Hepatocyte (in vitro differentiated cells): Measurements from ENCODE around the gene SLC8B1. TPM values are rescaled to one million over a fixed set of nuclear protein-coding genes. Genes with fewer than 3 reads are reported as not detected.

Experiments used
- DNase-seq: peaks from one replicate; pipeline ENCODE4 v3.0.0-alpha.2; 2016; ENCODE audit warnings: low spot score
- H2AFZ ChIP-seq: fragments of 200-600 bp; sonication (generic); 2 replicates; pipeline ENCODE4 v1.6.0; 2016; ENCODE audit warnings: antibody characterized with exemption, mild to moderate bottlenecking
- H3K27ac ChIP-seq: fragments of 200-600 bp; sonication (generic); 2 replicates; pipeline ENCODE4 v1.5.1; 2016; ENCODE audit warnings: mild to moderate bottlenecking
- H3K27me3 ChIP-seq: fragments of 200-600 bp; sonication (generic); 2 replicates; pipeline ENCODE4 v1.6.1; 2016
- H3K36me3 ChIP-seq: fragments of 200-600 bp; sonication (generic); replicated peaks from 2 replicates; pipeline ENCODE4 v1.5.1; 2016; ENCODE audit warnings: low read depth; ENCODE audit not compliant: insufficient read depth
- H3K4me1 ChIP-seq: fragments of 200-600 bp; sonication (generic); 2 replicates; pipeline ENCODE4 v1.5.1; 2016; ENCODE audit warnings: mild to moderate bottlenecking, moderate library complexity; ENCODE audit not compliant: insufficient read depth
- H3K4me2 ChIP-seq: fragments of 200-600 bp; sonication (generic); 2 replicates; pipeline ENCODE4 v1.6.0; 2016
- H3K4me3 ChIP-seq: fragments of 200-600 bp; sonication (generic); 2 replicates; pipeline ENCODE4 v1.5.1; 2016; ENCODE audit warnings: mild to moderate bottlenecking
- H3K79me2 ChIP-seq: fragments of 200-600 bp; sonication (generic); 2 replicates; pipeline ENCODE4 v1.6.0; 2017; ENCODE audit warnings: mild to moderate bottlenecking
- H3K9me2 ChIP-seq: fragments of 200-600 bp; sonication (generic); replicated peaks from 2 replicates; pipeline ENCODE4 v1.6.0; 2017; ENCODE audit warnings: mild to moderate bottlenecking; ENCODE audit not compliant: insufficient read depth
- H3K9me3 ChIP-seq: fragments of 200-600 bp; sonication (generic); 2 replicates; pipeline ENCODE4 v1.5.1; 2016; ENCODE audit warnings: low read depth, mild to moderate bottlenecking
- H4K20me1 ChIP-seq: fragments of 200-600 bp; sonication (generic); 2 replicates; pipeline ENCODE4 v1.6.0; 2016; ENCODE audit warnings: mild to moderate bottlenecking; ENCODE audit not compliant: insufficient read depth, poor library complexity, severe bottlenecking
- EZH2 ChIP-seq: fragments of 200-600 bp; sonication (generic); IDR thresholded peaks from 2 replicates; pipeline ENCODE4 v1.6.1; 2016; ENCODE audit warnings: antibody characterized with exemption, mild to moderate bottlenecking, borderline replicate concordance
- EZH2phosphoT487 ChIP-seq: fragments of 200-600 bp; sonication (generic); IDR thresholded peaks from one replicate; pipeline ENCODE4 v1.6.1; 2018; ENCODE audit warnings: antibody characterized with exemption, mild to moderate bottlenecking, low read depth, moderate library complexity; ENCODE audit not compliant: unreplicated experiment, severe bottlenecking
- WGBS: methylation state at CpG from one replicate; pipeline ENCODE4 v1.1.6; 2016; ENCODE audit warnings: low lambda C conversion rate; ENCODE audit errors: missing lambda C conversion rate; 5-methylcytosine and 5-hydroxymethylcytosine counted together
- polyA plus RNA-seq: library from polyadenylated mRNA; unstranded; fragments of >200 nt; fragmentation: Nextera tagmentation; extraction: Ambion mirVana; gene quantifications from 2 replicates; pipeline ENCODE4 v1.2.1, GENCODE V29; 2016
- total RNA-seq: library from RNA; depleted of rRNA; stranded (reverse); fragments of >200 nt; gene quantifications from 2 replicates; pipeline ENCODE4 v1.2.3, GENCODE V29; 2014
- TF ChIP-seq, protein P1 (sequence below): fragments of 200-600 bp; sonication (generic); IDR thresholded peaks from 2 replicates; pipeline ENCODE4 v1.5.1; 2016; ENCODE audit warnings: antibody characterized with exemption, mild to moderate bottlenecking; ENCODE audit not compliant: poor library complexity

Gene SLC8B1
- total and polyA plus RNA-seq, 2 experiments from 2014 or later = 15.4 to 17.9 TPM

DNA sequence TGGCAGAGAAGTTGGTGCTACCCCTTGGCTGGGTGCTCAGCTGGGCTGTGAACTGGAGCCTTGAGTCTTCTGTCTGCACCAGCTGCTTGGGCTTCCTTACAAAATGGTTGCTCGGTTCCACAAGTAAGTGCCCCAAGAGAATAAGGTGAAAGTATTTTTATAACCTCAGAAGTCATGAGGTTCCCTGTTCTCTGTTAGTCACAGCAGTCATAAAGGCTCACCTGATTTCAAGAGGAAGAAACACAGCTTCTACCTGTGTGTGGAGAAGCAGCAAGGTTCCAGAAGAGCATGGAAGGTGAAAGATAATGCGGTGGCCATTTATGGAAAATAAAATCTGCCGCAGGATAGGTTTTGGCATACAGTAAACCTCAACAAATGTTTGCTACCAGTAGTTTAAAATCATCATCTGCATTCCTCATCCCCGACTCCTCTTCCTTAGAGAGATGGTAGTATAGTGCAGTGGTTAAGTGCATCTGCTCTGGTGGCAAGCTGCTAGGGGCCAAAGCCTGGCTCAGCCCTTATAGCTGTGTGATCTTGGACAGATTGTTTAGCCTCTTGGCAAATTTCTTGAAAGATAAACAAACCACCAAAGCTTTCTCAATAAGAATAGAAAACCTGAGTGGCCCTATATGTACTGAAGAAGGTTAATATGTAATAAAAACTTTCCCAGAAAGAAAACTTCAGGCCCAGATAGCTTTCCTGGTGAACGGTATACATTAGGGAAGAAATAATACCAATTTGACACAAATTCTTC lies 81.2 kb downstream of the SLC8B1 start:
- Histone ChIP-seq H3K4me1 (no peaks in the 10 kb centered on the region), H3K27ac (no peak overlapping the region), H3K36me3 (no peaks in the 10 kb centered on the region), H3K79me2 (no peaks in the 10 kb centered on the region), H4K20me1 (no peaks in the 10 kb centered on the region), H2AFZ (no peak overlapping the region), H3K4me2 (no peak overlapping the region), H3K9me3 (no peaks in the 10 kb centered on the region), H3K4me3 (no peak overlapping the region), H3K27me3 (no peaks in the 10 kb centered on the region), H3K9me2 (no peaks in the 10 kb centered on the region)
- DNase-seq = no peak
- 94% methylated on average over 5 of the region's 5 CpGs for WGBS
- no peak for TF ChIP-seq EZH2
- no peak for TF ChIP-seq EZH2phosphoT487
- TF ChIP-seq, protein P1, sequence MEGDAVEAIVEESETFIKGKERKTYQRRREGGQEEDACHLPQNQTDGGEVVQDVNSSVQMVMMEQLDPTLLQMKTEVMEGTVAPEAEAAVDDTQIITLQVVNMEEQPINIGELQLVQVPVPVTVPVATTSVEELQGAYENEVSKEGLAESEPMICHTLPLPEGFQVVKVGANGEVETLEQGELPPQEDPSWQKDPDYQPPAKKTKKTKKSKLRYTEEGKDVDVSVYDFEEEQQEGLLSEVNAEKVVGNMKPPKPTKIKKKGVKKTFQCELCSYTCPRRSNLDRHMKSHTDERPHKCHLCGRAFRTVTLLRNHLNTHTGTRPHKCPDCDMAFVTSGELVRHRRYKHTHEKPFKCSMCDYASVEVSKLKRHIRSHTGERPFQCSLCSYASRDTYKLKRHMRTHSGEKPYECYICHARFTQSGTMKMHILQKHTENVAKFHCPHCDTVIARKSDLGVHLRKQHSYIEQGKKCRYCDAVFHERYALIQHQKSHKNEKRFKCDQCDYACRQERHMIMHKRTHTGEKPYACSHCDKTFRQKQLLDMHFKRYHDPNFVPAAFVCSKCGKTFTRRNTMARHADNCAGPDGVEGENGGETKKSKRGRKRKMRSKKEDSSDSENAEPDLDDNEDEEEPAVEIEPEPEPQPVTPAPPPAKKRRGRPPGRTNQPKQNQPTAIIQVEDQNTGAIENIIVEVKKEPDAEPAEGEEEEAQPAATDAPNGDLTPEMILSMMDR = no peak

DNA sequence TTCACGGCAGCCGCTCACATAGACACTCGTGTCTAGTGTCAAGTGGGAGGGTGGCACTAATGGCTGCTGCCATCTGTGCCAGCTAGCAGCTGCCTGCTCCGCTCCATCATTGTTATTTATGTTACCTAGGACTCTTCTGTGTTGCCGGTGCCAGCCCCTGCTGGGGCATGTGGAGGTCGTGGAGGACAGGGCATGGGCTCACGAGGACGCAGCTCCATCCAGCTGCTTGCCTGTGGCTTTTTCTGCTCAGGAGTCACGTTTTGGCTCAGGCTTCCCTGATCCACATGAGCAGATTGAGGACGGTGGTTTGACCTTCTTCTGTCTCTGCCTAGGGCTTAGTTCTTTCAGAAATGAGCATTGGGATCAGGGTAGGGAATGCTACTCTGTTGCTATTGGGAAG lies 82.4 kb downstream of the SLC8B1 start:
- Histone ChIP-seq H3K9me3 (no peaks in the 10 kb centered on the region), H4K20me1 (no peaks in the 10 kb centered on the region), H3K4me1 (peaks cover 11% of the 10 kb centered on the region), H3K4me3 (no peak overlapping the region), H3K79me2 (no peaks in the 10 kb centered on the region), H3K9me2 (no peaks in the 10 kb centered on the region), H3K36me3 (no peaks in the 10 kb centered on the region), H2AFZ (no peak overlapping the region), H3K27ac (no peak overlapping the region), H3K27me3 (no peaks in the 10 kb centered on the region), H3K4me2 (no peak overlapping the region)
- DNase-seq = no peak
- no peak for TF ChIP-seq EZH2phosphoT487
- WGBS = 89% methylated on average over 10 of the region's 10 CpGs

DNA sequence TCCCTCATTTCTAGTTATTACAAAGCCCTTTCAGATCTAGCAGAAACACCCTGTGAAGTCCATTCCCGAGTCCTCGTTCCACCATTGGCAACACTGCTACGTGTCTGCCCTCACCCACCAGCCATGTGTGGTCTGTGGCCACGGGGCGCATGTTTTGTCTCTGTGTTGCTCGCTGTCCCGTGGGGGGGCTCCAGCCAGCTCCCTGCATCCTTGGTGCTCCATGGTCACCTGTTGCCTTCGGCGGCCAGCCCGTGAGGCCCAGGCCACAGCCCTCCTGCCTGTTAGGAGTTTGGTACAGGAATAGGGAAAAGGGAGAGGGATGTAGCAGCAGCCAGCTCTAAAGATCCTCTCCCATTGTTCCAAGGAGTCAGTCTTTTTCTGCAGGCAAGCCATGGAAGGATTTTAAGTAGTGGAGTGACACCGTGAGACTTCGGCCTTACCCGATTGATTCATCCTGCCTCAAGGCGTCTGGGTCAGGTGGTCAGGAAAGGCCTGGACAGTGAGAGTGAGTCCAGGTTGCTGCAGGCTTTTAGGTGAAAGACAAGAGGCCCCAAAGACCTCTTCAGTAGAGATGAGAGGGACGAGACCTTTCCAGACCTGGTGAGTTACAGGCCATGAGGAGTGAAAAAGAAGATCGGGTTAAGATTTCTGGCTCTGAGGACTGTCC lies 83.4 kb downstream of the SLC8B1 start:
- H4K20me1 ChIP-seq = no peaks in the 10 kb centered on the region
- H3K4me2 ChIP-seq = no peak overlapping the region
- no peak overlapping the region for H3K4me3 ChIP-seq
- no peaks in the 10 kb centered on the region for H3K36me3 ChIP-seq
- no peak overlapping the region for H3K27ac ChIP-seq
- 91% methylated on average over 16 of the region's 16 CpGs for WGBS
- H3K4me1 ChIP-seq = peaks cover 21% of the 10 kb centered on the region
- no peaks in the 10 kb centered on the region for H3K79me2 ChIP-seq
- H2AFZ ChIP-seq = no peak overlapping the region
- no peaks in the 10 kb centered on the region for H3K27me3 ChIP-seq
- H3K9me3 ChIP-seq = no peaks in the 10 kb centered on the region
- no peak for DNase-seq
- H3K9me2 ChIP-seq = no peaks in the 10 kb centered on the region
- TF ChIP-seq EZH2phosphoT487 = no peak
- TF ChIP-seq, protein P1 = no peak
- TF ChIP-seq EZH2 = no peak

DNA sequence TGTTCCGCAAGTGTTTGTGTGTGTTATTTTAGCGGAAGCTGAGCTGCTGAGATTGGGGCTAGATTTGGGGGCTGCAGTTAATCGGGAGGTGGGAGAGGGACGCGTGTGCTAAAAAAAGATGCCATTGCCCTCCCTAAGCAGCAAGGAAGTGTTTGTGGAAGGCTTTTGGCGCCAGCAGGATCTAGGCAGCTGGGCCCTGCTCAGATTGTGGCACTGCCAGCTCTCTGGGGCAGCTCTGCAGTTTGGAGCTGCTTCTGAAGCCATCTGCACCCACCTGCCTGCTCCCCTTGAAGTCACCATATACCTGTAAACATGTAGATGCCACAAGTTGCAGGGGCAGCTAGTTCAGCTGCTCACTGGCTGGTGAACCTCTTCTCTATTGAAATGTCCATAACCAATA lies 84.9 kb downstream of the SLC8B1 start:
- Histone ChIP-seq H3K9me3 (no peaks in the 10 kb centered on the region), H3K4me1 (peaks cover 28% of the 10 kb centered on the region), H3K9me2 (no peaks in the 10 kb centered on the region), H3K79me2 (no peaks in the 10 kb centered on the region), H3K4me2 (no peak overlapping the region), H3K27ac (no peak overlapping the region), H2AFZ (no peak overlapping the region), H4K20me1 (no peaks in the 10 kb centered on the region), H3K27me3 (no peaks in the 10 kb centered on the region), H3K36me3 (no peaks in the 10 kb centered on the region), H3K4me3 (no peak overlapping the region)
- DNase-seq = no peak
- 96% methylated on average over 6 of the region's 6 CpGs for WGBS
- TF ChIP-seq EZH2phosphoT487 (no peak), EZH2 (no peak)
- TF ChIP-seq, protein P1 = no peak
